ENCODE data around the gene SERTAD1.
A peak's percentile ranks its signal among the peaks of the same experiment; 100 is the strongest.

GRCh38 chr19:40392894-40393517, 32.8 kb downstream of the SERTAD1 start:
- TF ChIP-seq, protein P1, sequence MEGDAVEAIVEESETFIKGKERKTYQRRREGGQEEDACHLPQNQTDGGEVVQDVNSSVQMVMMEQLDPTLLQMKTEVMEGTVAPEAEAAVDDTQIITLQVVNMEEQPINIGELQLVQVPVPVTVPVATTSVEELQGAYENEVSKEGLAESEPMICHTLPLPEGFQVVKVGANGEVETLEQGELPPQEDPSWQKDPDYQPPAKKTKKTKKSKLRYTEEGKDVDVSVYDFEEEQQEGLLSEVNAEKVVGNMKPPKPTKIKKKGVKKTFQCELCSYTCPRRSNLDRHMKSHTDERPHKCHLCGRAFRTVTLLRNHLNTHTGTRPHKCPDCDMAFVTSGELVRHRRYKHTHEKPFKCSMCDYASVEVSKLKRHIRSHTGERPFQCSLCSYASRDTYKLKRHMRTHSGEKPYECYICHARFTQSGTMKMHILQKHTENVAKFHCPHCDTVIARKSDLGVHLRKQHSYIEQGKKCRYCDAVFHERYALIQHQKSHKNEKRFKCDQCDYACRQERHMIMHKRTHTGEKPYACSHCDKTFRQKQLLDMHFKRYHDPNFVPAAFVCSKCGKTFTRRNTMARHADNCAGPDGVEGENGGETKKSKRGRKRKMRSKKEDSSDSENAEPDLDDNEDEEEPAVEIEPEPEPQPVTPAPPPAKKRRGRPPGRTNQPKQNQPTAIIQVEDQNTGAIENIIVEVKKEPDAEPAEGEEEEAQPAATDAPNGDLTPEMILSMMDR (IDR thresholded peaks at IDR 0.05 in 8 of 11, conservative IDR thresholded peaks at IDR 0.05 in 3 of 11), result peak in 5 of 11 experiments; percentile 12 to 32 (median 23)
- peak in 1 of 3 donors; percentile 10 for TF ChIP-seq POLR2AphosphoS5 (IDR thresholded peaks at IDR 0.05)
